Left lobe of liver (tissue), 2 donors: ENCODE data around the gene RNF217. TPM values are rescaled to one million over a fixed set of nuclear protein-coding genes. Genes with fewer than 3 reads are reported as not detected.
"Not testable (repeated sequence)": the region's sequence is repeated elsewhere in the genome, so short reads cannot be mapped to it uniquely, and the experiment has no call there.

Experiments
- ATAC-seq: fragments of 200-7000 bp; cut with Tn5 transposase; one replicate; pipeline ENCODE4 v1.9.1; 2020; ENCODE audit warnings: mild to moderate bottlenecking, moderate library complexity
- DNase-seq: peaks from one replicate; pipeline ENCODE4 v3.0.0-alpha.2; 2020; ENCODE audit warnings: low spot score
- total RNA-seq: library from RNA; stranded (reverse); gene quantifications from one replicate; pipeline ENCODE4 v1.2.1, GENCODE V29; 2021
- donor health status: DM: no; HTN: no; CAD: no; lungs with moderate emphysema.
- donor health status: DM: no; HTN: yes; CAD: no.

The RNF217 gene
- total RNA-seq, 1 donor from 2014 or later = 25.0 TPM

DNA sequence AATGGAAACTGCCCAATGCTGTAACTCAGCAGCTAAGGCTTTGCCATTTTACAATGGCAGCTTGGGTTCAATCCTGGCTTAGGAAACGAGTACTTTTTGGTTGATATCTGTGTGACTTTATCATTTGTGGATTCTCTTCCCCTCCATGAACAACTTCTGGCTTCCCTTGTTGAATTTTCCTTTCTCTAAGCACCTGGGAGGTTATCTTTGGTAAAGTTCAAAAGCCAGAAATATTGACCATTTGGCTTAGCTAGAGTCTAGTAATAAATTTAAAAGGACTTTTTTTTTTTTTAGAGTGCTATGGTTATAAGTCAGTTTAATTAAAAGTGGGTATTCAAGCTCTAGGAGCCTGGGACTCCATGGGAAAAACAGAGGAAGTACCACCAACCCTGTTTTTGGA is 159.7 kb downstream of the RNF217 start:
- ATAC-seq (peak; percentile 48), DNase-seq (no peak)

DNA sequence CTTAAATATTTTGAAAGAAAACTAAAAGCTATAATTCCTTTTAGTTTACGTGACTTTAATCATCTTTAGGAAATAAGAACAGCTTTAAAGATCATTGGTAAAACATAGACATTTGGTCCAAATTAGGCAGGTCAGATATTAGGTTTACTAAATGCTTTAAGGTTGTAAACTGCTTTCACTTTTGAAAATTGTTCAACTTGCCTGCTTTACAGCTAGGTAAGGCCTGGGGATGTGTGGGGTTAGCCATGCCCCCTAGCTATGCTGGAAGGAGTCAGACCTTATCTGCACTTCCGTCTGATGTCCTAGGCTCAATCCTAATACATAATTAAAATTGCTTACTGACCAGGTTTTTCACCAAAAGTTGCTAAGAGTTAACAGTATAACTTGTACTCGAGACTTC is 160.8 kb downstream of the RNF217 start:
- ATAC-seq (peak; percentile 51), DNase-seq (no peak)

DNA sequence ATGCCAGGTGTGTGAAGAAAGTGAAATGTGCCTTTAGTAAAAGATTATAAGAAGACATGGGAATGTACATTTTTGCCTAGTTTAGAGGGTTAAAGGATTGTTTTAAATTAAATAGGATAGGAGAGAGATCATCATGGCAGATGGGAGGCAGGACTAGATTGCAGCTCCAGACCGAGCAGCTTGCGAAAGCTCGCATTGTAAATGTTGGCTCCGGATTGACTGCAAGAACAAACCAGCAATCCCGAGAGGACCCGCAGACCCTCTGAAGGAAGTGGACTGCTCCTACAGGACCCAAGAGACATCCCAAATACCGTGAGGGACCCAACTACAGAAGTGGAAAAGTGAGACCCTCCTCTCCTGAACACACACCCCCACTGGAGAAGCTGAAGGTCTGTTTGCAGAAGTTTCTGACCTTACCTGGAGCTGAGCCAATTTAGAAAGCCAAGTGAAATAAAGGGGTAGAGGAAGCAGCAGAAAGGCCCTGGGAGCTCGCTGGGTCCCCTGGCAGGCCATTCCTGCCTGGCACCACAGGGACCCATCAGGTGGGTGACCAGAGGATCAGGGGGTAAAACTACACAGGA is 161.3 kb downstream of the RNF217 start:
- ATAC-seq = peak; percentile 79
- peak; percentile 63 for DNase-seq

DNA sequence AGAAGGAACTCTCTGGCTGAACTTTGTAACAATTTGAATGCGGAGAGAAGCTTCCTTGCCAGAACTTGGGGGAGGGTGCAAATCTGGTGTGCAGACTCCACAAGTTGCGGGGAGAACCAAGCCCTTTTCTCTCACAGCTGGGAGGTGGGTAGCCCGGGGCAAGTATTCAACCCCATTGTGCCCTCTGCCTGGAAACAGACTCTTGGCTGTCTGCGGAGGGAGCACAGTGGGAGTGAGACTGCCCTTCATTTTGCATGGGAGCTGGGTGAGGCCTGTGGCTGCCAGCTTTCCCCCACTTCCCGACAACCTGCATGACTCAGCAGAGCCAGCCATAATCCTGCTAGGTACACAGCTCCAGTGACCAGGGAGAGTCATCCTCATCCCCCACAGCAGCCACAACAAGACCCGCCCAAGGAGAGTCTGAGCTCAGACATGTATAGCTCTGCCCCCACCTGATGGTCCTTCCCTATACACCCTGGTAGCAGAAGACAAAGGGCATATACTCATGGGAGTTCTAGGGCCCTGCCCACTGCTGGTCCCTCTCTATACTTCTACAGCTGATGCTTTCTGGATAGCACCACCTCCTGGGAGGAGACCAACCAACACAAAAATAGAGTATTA is 161.9 kb downstream of the RNF217 start:
- DNase-seq = peak; percentile 60
- peak; percentile 68 for ATAC-seq

DNA sequence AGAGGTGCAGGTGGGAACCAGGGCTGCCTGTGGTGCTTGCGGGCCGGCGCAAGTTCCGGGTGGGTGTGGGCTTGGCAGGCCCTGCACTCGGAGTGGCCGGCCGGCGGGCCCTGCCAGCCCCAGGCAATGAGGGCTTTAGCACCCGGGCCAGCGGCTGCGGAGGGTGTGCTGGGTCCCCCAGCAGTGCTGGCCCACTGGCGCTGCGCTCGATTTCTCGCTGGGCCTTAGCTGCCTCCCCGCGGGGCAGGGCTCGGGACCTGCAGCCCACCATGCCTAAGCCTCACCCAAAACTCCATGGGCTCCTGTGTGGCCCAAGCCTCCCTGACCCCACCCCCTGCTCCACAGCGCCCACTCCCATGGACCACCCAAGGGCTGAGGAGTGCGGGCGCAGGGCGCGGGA is 163.6 kb downstream of the RNF217 start:
- DNase-seq, ATAC-seq: not testable (repeated sequence)

DNA sequence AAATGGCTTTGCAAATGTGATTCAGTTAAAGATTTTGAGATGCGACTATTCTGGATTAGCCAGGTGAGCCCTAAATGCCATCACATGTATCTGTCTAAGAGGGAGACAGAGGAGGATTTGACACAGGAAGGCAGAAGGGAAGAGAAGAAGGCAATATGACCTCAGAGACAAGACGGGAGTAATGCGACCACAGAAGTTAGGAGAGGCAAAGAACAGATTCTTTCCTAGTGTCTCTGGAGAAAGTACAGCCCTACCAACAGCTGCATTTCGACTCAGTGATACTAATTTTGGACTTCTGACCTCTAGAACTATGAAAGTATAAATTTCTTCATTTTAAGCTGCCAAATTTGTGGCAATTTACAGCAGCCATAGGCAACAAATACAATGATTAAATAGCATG is 167.1 kb downstream of the RNF217 start:
- DNase-seq (no peak), ATAC-seq (no peak)

DNA sequence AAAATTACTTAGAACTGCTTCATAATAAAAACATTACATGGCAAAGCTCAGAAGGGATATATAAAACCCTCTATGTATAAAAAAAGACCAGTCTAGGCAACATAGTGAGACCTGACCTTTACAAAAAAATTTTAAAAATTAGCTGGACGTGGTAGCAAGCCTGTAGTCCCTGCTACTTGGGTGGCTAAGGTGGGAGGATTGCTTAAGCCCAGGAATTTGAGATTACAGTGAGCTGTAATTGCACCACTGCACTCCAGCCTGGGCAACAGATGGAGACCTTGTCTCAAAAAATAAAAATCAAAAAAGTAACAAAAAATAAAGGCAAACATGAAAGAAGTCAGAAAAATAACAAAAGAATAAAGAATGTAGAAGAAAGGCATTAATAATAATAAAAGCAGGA is 169.8 kb downstream of the RNF217 start:
- no peak for ATAC-seq
- no peak for DNase-seq

DNA sequence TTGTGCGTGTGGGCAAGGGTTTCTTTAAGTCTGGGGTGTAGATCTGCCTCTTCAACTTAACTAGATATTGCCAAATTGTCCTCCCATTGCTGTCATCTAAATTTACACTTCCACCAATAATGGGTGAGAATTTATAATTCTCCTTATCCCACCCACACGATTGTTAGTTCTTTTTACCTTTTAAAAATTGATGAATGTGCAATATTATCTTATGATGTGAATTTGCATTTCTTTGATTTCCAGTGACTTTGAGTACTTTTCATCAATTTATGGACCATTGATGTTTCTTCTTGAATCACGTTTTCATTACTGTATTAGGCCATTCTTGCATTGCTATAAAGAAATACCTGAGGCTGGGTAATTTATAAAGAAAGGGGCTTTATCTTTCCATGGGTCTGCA is 174.1 kb downstream of the RNF217 start:
- no peak for DNase-seq
- ATAC-seq = no peak

DNA sequence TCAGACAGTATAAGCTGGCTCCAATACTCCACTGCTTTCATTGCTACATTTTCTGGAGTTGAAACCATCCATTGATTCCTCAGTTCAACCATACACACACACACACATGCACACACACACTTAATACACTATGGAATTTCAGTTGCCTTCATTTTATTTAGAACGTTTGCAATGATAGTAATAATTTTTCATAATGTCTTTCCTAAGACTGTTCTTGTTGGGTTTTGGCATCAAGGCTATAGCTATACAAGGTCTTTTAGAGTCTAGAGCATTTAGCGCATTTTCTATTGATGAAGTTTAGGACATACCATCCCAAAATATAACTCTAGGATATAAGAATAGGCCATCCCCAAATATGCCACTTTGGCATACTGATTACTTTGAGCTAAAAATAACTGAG is 175.8 kb downstream of the RNF217 start:
- no peak for DNase-seq
- no peak for ATAC-seq

DNA sequence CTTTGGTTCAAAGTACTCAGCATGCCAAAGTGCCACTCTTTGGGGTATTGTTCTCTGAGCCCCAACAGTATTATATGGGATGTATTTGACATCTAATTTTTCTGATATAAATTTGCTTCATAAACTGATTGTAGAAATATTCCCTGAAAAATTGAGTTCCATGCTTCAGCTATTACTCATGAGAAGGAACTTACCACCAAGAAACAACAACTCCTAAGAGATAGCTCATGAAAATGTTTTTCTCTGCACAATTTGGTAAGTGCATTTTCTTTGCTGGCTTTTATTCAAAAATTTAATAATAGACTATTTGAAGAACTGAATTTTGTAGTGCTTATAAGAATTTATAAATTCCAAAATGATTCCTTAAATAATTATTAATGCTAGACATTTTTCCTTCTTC is 178.6 kb downstream of the RNF217 start:
- DNase-seq (no peak), ATAC-seq (no peak)

Other genes with a start within 250 kb of the RNF217 start
- gene TPD52L1, start 191.3 kb downstream of the RNF217 start, total RNA-seq = 49.7 TPM